Neural cell (in vitro differentiated cells): ENCODE results near the gene RBM6. TPM values are rescaled to one million over a fixed set of nuclear protein-coding genes. Genes with fewer than 3 reads are reported as not detected.

Source experiments
- H2AFZ ChIP-seq: fragments of 200-600, 300-800 bp; sonication (generic), shearing (Covaris generic); 2 replicates; pipeline ENCODE4 v1.6.0; 2014; ENCODE audit warnings: low read depth, mild to moderate bottlenecking, antibody characterized with exemption, low read length, moderate library complexity
- H3F3A ChIP-seq: fragments of 200-600 bp; shearing (Covaris generic); 2 replicates; pipeline ENCODE4 v1.6.1; 2016; ENCODE audit warnings: mild to moderate bottlenecking, moderate library complexity, mixed read lengths, antibody characterized with exemption, low read length; ENCODE audit not compliant: insufficient read depth, poor library complexity, severe bottlenecking
- H3K27ac ChIP-seq: fragments of 200-600, 300-800 bp; sonication (generic), shearing (Covaris generic); 2 replicates; pipeline ENCODE4 v1.5.1; 2014; ENCODE audit warnings: mild to moderate bottlenecking, low read length, moderate library complexity
- H3K27me3 ChIP-seq: fragments of 300-800, 200-600 bp; sonication (generic), shearing (Covaris generic); 2 replicates; pipeline ENCODE4 v1.6.0; 2014; ENCODE audit warnings: mild to moderate bottlenecking, low read depth, low read length, moderate library complexity; ENCODE audit not compliant: insufficient read depth
- H3K36me3 ChIP-seq: fragments of 300-800, 200-600 bp; sonication (generic), shearing (Covaris generic); 2 replicates; pipeline ENCODE4 v1.5.1; 2014; ENCODE audit warnings: mild to moderate bottlenecking, antibody characterized with exemption, low read length, moderate library complexity; ENCODE audit not compliant: insufficient read depth
- H3K4me2 ChIP-seq: fragments of 300-800, 200-600 bp; sonication (generic), shearing (Covaris generic); 2 replicates; pipeline ENCODE4 v1.6.0; 2014; ENCODE audit warnings: mild to moderate bottlenecking, low read length
- H3K4me3 ChIP-seq: fragments of 300-800, 200-600 bp; sonication (generic), shearing (Covaris generic); 2 replicates; pipeline ENCODE4 v1.5.1; 2014; ENCODE audit warnings: mild to moderate bottlenecking, low read length, moderate library complexity
- H3K79me2 ChIP-seq: fragments of 200-600 bp; shearing (Covaris generic); replicated peaks from 2 replicates; pipeline ENCODE4 v1.6.0; 2014; ENCODE audit warnings: mild to moderate bottlenecking, low read length, moderate library complexity; ENCODE audit not compliant: insufficient read depth
- H3K9ac ChIP-seq: fragments of 300-800, 200-600 bp; sonication (generic), shearing (Covaris generic); 2 replicates; pipeline ENCODE4 v1.6.1; 2016; ENCODE audit warnings: mild to moderate bottlenecking, low read length, mixed read lengths
- H3K9me2 ChIP-seq: fragments of 200-600 bp; shearing (Covaris generic); 2 replicates; pipeline ENCODE4 v1.6.1; 2016; ENCODE audit warnings: mild to moderate bottlenecking, low read length, mixed read lengths; ENCODE audit not compliant: insufficient read depth
- H3K9me3 ChIP-seq: fragments of 200-600, 300-800 bp; sonication (generic), shearing (Covaris generic); 2 replicates; pipeline ENCODE4 v1.6.1; 2016; ENCODE audit warnings: mild to moderate bottlenecking, mixed run types, low read length, moderate library complexity, mixed read lengths
- H4K20me1 ChIP-seq: fragments of 200-600 bp; shearing (Covaris generic); 2 replicates; pipeline ENCODE4 v1.6.1; 2016; ENCODE audit warnings: mild to moderate bottlenecking, mixed run types; ENCODE audit not compliant: insufficient read depth
- EP300 ChIP-seq: fragments of 450-650 bp; conservative IDR thresholded peaks from 2 replicates; pipeline ENCODE4 v1.6.1; 2014; ENCODE audit warnings: antibody characterized with exemption, mild to moderate bottlenecking, moderate library complexity; ENCODE audit not compliant: poor library complexity, severe bottlenecking
- EZH2 ChIP-seq: fragments of 200-600, 300-800 bp; shearing (Covaris generic), sonication (generic); IDR thresholded peaks from 2 replicates; pipeline ENCODE4 v1.6.1; 2014; ENCODE audit warnings: antibody characterized with exemption, low read length, borderline replicate concordance, mild to moderate bottlenecking; ENCODE audit not compliant: insufficient read depth, poor library complexity, severe bottlenecking
- MXI1 ChIP-seq: fragments of 450-650 bp; conservative IDR thresholded peaks from 2 replicates; pipeline ENCODE4 v1.6.1; 2014; ENCODE audit warnings: antibody characterized with exemption, mild to moderate bottlenecking; ENCODE audit not compliant: poor library complexity, severe bottlenecking
- POLR2AphosphoS5 ChIP-seq: IDR thresholded peaks from 2 replicates; pipeline ENCODE4 v1.6.1; 2012
- RAD21 ChIP-seq: fragments of 450-650 bp; conservative IDR thresholded peaks from 2 replicates; pipeline ENCODE4 v1.6.1; 2014; ENCODE audit warnings: antibody characterized with exemption, mild to moderate bottlenecking, moderate library complexity
- SMC3 ChIP-seq: fragments of 450-650 bp; conservative IDR thresholded peaks from 2 replicates; pipeline ENCODE4 v1.6.1; 2014; ENCODE audit warnings: antibody characterized with exemption, mild to moderate bottlenecking, moderate library complexity; ENCODE audit not compliant: poor library complexity
- TAF1 ChIP-seq: IDR thresholded peaks from 2 replicates; pipeline ENCODE4 v1.6.1; 2012; ENCODE audit warnings: low read depth
- polyA plus RNA-seq: library from polyadenylated mRNA; depleted of rRNA; stranded (reverse); fragments of >200 nt; gene quantifications from 2 replicates; pipeline ENCODE4 v1.2.3, GENCODE V29; 2014
- TF ChIP-seq, protein P1 (sequence below): IDR thresholded peaks from 2 replicates; pipeline ENCODE4 v1.6.1; 2012; ENCODE audit warnings: borderline replicate concordance
- TF ChIP-seq, protein P2 (sequence below): fragments of 450-650 bp; IDR thresholded peaks from 2 replicates; pipeline ENCODE4 v1.5.1; 2014; ENCODE audit warnings: antibody characterized with exemption, mild to moderate bottlenecking, moderate library complexity; ENCODE audit not compliant: poor library complexity, severe bottlenecking

RBM6 gene
- polyA plus RNA-seq, 1 donor from 2014 or later, result 177 TPM

DNA sequence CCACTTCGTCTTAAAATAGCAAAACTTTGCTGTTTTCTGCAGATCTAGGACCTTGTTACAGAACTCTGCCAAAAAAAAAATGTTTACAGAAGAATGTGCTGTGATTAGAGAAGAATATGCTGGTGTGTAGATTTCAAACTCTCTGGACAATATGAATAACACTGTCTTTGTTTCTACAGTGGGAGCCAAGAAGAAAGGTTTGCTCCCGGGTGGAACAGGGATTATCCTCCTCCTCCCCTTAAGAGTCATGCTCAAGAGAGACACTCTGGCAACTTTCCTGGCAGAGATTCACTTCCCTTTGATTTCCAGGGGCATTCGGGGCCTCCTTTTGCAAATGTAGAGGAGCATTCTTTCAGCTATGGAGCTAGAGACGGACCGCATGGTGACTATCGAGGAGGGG lies 27.3 kb downstream of the RBM6 start:
- Histone ChIP-seq H3K4me3 (no peak overlapping the region), H3K79me2 (peaks cover 12% of the 10 kb centered on the region), H3K9me2 (no peaks in the 10 kb centered on the region), H3K9me3 (no peaks in the 10 kb centered on the region), H3K9ac (no peak overlapping the region), H4K20me1 (no peaks in the 10 kb centered on the region), H3K4me2 (no peak overlapping the region), H2AFZ (no peak overlapping the region), H3K36me3 (no peaks in the 10 kb centered on the region), H3K27me3 (no peaks in the 10 kb centered on the region), H3K27ac (no peak overlapping the region), H3F3A (no peaks in the 10 kb centered on the region)
- TF ChIP-seq, protein P1, sequence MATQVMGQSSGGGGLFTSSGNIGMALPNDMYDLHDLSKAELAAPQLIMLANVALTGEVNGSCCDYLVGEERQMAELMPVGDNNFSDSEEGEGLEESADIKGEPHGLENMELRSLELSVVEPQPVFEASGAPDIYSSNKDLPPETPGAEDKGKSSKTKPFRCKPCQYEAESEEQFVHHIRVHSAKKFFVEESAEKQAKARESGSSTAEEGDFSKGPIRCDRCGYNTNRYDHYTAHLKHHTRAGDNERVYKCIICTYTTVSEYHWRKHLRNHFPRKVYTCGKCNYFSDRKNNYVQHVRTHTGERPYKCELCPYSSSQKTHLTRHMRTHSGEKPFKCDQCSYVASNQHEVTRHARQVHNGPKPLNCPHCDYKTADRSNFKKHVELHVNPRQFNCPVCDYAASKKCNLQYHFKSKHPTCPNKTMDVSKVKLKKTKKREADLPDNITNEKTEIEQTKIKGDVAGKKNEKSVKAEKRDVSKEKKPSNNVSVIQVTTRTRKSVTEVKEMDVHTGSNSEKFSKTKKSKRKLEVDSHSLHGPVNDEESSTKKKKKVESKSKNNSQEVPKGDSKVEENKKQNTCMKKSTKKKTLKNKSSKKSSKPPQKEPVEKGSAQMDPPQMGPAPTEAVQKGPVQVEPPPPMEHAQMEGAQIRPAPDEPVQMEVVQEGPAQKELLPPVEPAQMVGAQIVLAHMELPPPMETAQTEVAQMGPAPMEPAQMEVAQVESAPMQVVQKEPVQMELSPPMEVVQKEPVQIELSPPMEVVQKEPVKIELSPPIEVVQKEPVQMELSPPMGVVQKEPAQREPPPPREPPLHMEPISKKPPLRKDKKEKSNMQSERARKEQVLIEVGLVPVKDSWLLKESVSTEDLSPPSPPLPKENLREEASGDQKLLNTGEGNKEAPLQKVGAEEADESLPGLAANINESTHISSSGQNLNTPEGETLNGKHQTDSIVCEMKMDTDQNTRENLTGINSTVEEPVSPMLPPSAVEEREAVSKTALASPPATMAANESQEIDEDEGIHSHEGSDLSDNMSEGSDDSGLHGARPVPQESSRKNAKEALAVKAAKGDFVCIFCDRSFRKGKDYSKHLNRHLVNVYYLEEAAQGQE, result no peak
- TF ChIP-seq TAF1 (no peak), SMC3 (no peak), EZH2 (no peak), RAD21 (no peak), EP300 (no peak), POLR2AphosphoS5 (no peak), MXI1 (no peak)
- TF ChIP-seq, protein P2, sequence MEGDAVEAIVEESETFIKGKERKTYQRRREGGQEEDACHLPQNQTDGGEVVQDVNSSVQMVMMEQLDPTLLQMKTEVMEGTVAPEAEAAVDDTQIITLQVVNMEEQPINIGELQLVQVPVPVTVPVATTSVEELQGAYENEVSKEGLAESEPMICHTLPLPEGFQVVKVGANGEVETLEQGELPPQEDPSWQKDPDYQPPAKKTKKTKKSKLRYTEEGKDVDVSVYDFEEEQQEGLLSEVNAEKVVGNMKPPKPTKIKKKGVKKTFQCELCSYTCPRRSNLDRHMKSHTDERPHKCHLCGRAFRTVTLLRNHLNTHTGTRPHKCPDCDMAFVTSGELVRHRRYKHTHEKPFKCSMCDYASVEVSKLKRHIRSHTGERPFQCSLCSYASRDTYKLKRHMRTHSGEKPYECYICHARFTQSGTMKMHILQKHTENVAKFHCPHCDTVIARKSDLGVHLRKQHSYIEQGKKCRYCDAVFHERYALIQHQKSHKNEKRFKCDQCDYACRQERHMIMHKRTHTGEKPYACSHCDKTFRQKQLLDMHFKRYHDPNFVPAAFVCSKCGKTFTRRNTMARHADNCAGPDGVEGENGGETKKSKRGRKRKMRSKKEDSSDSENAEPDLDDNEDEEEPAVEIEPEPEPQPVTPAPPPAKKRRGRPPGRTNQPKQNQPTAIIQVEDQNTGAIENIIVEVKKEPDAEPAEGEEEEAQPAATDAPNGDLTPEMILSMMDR, result no peak

DNA sequence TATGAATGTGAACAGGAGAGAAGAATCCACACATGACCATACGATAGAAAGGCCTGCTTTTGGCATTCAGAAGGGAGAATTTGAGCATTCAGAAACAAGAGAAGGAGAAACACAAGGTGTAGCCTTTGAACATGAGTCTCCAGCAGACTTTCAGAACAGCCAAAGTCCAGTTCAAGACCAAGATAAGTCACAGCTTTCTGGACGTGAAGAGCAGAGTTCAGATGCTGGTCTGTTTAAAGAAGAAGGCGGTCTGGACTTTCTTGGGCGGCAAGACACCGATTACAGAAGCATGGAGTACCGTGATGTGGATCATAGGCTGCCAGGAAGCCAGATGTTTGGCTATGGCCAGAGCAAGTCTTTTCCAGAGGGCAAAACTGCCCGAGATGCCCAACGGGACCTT lies 28.4 kb downstream of the RBM6 start:
- TF ChIP-seq EP300 (no peak), SMC3 (no peak), TAF1 (no peak), MXI1 (no peak), RAD21 (no peak), EZH2 (no peak), POLR2AphosphoS5 (no peak)
- TF ChIP-seq, protein P2, result no peak
- TF ChIP-seq, protein P1, result no peak
- H4K20me1 ChIP-seq, result no peaks in the 10 kb centered on the region
- no peaks in the 10 kb centered on the region for H3K27me3 ChIP-seq
- peaks cover 11% of the 10 kb centered on the region for H3K79me2 ChIP-seq
- H3K27ac ChIP-seq, result no peak overlapping the region
- H2AFZ ChIP-seq, result no peak overlapping the region
- H3K36me3 ChIP-seq, result no peaks in the 10 kb centered on the region
- H3K9me3 ChIP-seq, result no peaks in the 10 kb centered on the region
- no peaks in the 10 kb centered on the region for H3K9me2 ChIP-seq
- H3K9ac ChIP-seq, result no peak overlapping the region
- H3K4me2 ChIP-seq, result no peak overlapping the region
- no peaks in the 10 kb centered on the region for H3F3A ChIP-seq
- no peak overlapping the region for H3K4me3 ChIP-seq
